Mononuclear cell (primary cell): ENCODE measurements around the gene DPP6. TPM values are rescaled to one million over a fixed set of nuclear protein-coding genes. Genes with fewer than 3 reads are reported as not detected.

Source experiments
- H3K27me3 ChIP-seq: 2 replicates; pipeline ENCODE4 v1.6.0; 2011; ENCODE audit warnings: low read length, control low read depth; ENCODE audit not compliant: insufficient read depth
- H3K4me1 ChIP-seq: 2 replicates; pipeline ENCODE4 v1.5.1; 2011; ENCODE audit warnings: mild to moderate bottlenecking, low read length, control low read depth; ENCODE audit not compliant: insufficient read depth
- H3K4me3 ChIP-seq: 2 replicates; pipeline ENCODE4 v1.5.1; 2011; ENCODE audit warnings: mild to moderate bottlenecking, low read length, moderate library complexity
- H3K9me3 ChIP-seq: 2 replicates; pipeline ENCODE4 v1.5.1; 2011; ENCODE audit warnings: low read depth, mild to moderate bottlenecking, control low read depth, low read length
- total RNA-seq: library from RNA; depleted of rRNA; stranded (reverse); fragments of >200 nt; gene quantifications from one replicate; pipeline ENCODE4 v1.2.3, GENCODE V29; 2012

DPP6 gene
- total RNA-seq, 1 donor = not detected

DNA sequence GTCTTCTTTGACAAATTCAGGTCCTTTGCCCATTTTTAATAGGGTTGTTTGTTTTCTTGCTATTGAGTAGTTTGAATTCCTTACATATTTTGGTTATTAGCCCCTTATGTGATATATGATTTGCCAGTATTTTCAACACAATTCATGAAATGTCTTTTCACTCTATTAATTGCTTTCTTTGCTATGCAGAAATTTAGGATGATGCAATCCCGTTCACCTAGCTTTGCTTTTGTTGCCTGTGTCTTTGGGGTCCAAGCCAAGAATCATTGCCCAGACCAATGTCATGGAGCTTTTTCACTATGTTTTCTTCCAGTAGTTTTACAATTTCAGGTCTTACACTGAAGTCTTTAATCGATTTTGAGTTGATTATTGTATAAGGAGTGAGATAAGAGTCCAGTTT lies 796.3 kb downstream of the DPP6 start:
- Histone ChIP-seq H3K9me3 (no peaks in the 10 kb centered on the region), H3K27me3 (peaks cover 3% of the 10 kb centered on the region), H3K4me1 (no peaks in the 10 kb centered on the region), H3K4me3 (no peak overlapping the region)

DNA sequence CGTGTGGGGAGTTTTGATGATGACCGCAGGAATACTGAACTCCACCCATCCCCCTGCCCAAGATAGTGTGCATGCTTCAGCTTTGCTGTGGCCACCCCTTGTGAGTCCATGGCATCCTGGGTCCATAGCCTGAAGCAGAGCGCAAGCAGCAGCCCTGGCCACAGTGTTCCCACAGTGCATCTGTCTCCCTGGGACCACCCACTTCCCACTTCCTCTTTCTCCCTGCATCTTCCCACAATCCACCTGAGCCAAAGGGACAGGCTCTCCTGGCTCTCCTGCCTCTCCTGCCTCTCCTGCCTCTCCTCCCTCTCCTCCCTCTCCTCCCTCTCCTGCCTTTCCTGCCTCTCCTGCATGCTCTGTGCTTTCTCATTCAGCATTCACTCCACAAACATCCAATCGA lies 800.0 kb downstream of the DPP6 start:
- Histone ChIP-seq H3K27me3 (peaks cover 3% of the 10 kb centered on the region), H3K9me3 (no peaks in the 10 kb centered on the region), H3K4me3 (no peak overlapping the region), H3K4me1 (no peaks in the 10 kb centered on the region)

DNA sequence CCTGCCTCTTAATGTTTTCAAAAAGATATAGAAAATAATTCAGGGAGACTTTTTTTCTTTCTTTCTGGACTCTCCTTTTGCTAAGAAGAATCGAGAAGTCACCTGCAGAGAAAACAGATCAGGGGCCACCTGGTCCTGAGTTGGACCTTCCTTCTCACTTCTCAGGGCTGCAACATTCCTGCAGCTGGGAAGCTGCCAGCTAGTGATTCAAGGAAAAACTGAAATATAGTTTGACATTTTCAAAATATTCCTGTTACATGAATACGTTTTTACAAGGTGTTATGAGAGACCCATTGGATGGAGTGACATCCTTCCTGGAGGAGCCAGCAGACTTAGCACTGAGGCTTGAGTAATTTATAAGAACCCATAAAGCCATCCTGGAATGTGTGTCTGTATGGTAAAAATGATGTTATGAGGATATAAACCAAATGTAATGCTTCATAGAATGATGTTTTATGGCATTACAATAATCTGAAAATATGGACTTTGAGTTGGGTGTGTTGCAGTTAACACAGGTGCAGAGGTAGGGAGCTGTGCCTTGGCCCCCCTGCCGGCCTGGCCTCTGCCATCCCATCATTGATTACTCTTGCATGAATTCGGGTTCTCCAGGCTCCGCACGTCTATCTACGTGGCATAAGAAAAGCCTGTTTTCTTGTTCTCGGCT lies 801.0 kb downstream of the DPP6 start:
- Histone ChIP-seq H3K9me3 (no peaks in the 10 kb centered on the region), H3K4me1 (no peaks in the 10 kb centered on the region), H3K4me3 (no peak overlapping the region), H3K27me3 (peaks cover 3% of the 10 kb centered on the region)

DNA sequence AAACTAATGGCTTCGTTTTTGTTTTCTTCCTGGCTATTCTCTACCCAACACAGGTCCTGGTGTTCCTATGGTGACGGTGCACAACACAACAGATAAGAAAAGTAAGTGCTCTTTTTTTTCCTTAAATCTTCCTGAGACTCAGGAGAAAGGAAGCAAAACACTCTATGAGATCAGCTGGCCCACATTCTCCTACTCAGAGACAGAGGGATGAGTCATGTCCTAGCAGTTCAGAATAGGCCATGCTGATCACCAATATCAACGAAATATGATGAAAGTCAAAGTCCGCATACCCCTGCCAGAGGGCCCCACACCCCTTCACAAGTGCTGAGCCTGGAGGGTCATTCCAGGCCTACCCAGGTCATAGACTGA lies 801.5 kb downstream of the DPP6 start:
- Histone ChIP-seq H3K4me3 (no peak overlapping the region), H3K27me3 (no peaks in the 10 kb centered on the region), H3K9me3 (no peaks in the 10 kb centered on the region), H3K4me1 (no peaks in the 10 kb centered on the region)

DNA sequence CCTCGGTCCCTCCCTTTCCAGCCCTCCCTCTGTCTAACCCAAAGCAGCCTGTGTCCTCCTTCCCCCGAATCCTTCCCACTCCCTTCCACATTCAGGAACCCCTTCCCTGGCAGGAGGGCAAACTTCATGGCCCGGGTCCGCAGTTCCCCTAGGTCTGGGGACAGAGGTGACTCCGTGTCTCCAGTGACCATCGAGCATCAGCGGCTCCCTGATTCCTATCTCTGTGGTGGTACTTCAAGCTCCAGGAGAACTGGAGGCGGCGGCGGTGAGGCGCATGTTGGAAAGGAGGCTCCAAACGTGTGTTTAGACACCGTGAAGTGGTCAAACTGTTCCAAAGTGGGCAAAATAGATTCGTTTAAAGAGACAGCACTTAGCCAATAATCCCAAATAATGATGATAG lies 802.6 kb downstream of the DPP6 start:
- no peak overlapping the region for H3K4me3 ChIP-seq
- no peaks in the 10 kb centered on the region for H3K4me1 ChIP-seq
- no peaks in the 10 kb centered on the region for H3K9me3 ChIP-seq
- no peaks in the 10 kb centered on the region for H3K27me3 ChIP-seq

DNA sequence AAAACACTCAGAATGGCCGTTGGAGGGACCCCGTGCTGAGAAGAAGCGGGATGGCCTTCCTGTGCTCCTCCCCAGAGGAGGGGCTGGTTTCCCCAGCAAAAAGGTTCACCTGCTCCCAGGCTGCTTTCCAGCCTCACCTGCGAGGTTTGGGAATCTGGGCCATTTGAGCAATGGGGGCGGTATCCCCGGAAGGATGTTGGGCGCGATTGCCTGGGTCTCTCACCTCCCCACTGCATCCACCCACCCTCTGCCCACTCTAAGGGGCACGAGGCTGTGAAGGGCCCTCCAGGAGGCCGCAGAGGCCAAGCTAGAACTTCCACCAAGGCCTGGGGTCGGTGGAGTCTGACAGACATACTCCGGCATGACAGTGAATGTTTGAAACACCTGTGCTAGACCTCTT lies 803.2 kb downstream of the DPP6 start:
- H3K27me3 ChIP-seq = no peaks in the 10 kb centered on the region

DNA sequence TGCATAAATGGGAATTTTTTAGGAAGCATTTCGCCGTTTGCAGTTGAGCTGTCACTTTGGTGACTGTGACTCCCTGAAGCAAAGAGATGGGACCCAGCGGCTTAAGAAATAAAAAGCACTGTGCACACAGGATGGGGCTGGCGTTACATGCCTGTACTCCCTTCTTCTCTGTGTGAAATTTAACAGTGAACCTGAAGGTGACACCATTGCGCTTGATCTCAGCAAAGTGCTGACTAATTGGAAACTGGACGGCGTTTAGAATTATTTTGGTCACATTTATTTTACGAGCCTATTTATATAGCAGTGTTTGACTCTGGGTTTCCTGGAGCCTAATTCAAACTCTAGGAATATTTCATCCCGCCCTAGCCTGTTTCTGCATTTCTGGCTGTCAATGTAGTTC lies 804.5 kb downstream of the DPP6 start:
- Histone ChIP-seq H3K4me3 (no peak overlapping the region), H3K27me3 (no peaks in the 10 kb centered on the region)

More for the DNA sequence above, 803.2 kb downstream of the DPP6 start:
- Histone ChIP-seq H3K4me3 (no peak overlapping the region), H3K4me1 (no peaks in the 10 kb centered on the region), H3K9me3 (no peaks in the 10 kb centered on the region)

DNA sequence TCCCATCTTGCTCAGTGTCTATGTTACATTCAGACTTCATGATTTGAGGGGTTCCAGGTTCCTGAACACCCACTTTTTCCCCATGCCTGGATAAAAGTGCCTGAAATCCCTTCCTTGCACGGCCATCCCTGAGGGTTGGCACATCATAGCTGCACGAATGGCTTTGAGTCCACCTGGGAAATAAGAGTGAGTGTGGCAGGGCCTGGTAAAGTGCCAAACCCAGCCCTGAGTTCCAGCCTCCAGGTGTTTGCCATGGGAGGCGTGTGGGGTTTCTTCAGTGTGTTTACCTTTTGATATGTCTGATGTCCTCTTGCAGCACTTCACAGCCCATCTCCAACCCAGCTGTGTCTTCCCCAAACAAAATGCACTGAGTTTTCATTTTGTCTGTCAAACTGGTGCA lies 805.0 kb downstream of the DPP6 start:
- Histone ChIP-seq H3K9me3 (no peaks in the 10 kb centered on the region), H3K4me3 (no peak overlapping the region), H3K27me3 (no peaks in the 10 kb centered on the region), H3K4me1 (no peaks in the 10 kb centered on the region)

More for the DNA sequence above, 804.5 kb downstream of the DPP6 start:
- H3K4me1 ChIP-seq = no peaks in the 10 kb centered on the region
- no peaks in the 10 kb centered on the region for H3K9me3 ChIP-seq

DNA sequence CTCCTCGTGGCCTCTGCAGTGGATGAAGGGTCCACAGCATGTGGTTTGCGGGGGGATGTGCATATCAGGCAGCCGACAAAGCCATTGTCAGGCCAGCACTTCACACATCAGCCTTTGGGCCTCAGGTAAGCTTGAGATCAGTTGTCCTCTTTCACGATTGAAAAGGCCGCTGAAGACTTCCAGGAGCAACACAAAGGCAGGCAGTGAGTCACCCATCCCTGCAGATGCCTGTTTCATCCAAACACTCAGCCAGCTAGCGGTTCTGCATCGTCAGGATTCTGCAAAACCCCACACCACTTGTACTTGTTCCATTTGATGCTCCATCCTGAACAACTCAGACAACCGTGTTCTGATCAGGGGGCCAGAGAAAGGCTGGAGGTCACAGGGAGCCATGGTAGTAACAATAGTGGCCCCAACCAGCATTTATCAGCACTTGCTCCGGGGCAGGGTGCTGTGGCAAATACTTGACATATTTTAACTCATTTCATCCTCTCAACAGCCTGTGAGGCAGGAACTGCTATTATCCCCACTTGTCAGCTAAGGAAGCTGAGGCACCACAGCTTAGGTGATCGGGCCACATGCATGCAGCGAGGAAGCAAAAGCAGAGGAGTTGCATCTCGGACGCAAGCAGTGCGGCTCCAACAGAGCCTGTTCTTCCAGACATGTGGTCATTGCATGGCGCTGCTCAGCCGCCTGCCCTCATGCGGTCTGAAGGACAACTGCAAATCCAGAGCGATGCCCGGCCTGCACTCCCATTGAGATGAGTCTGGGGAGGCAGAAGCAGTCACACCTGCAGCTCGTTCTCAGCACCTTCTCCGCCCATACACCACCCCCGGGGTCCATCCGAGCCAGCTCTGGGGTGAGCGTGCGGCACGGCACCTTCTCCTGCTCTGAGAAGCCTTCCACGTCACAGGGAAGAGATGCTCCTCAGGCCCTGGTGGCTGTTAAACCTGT lies 805.8 kb downstream of the DPP6 start:
- Histone ChIP-seq H3K4me1 (no peaks in the 10 kb centered on the region), H3K9me3 (no peaks in the 10 kb centered on the region), H3K4me3 (no peak overlapping the region), H3K27me3 (no peaks in the 10 kb centered on the region)

DNA sequence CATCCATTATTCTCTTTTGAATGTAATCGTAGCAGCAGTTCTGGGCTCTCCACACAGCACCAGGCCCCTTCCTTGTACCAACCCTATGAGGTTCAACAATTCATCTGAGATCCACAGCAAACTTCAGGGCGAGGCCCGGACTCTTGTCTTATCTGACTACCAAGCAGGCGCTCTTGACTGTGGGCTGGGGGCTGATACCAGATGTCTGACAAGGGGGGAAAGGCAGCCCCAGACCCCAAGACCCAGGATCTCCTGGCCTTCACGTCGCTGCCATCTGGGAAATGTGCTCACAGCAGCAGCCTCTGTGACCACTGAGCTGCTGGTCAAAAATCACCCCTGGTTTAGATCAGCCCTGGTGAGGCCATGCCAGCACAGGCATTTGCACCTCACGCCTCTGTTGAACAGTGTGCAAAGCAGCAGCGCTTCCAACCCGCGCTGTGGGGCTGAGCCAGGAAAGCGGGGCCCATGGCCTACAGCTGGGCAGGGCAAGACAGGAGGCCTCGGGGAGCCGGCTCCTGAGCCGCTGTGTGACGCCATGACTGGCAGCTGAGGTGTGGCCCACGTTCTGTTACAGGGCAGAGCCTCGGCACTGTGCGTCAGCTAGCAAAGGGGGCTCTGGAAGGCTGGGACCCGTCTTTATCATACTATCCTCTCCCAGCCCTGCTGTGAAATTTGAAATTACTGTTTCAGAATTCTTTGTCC lies 806.8 kb downstream of the DPP6 start:
- Histone ChIP-seq H3K4me1 (no peaks in the 10 kb centered on the region), H3K4me3 (no peak overlapping the region), H3K27me3 (no peaks in the 10 kb centered on the region), H3K9me3 (no peaks in the 10 kb centered on the region)

DNA sequence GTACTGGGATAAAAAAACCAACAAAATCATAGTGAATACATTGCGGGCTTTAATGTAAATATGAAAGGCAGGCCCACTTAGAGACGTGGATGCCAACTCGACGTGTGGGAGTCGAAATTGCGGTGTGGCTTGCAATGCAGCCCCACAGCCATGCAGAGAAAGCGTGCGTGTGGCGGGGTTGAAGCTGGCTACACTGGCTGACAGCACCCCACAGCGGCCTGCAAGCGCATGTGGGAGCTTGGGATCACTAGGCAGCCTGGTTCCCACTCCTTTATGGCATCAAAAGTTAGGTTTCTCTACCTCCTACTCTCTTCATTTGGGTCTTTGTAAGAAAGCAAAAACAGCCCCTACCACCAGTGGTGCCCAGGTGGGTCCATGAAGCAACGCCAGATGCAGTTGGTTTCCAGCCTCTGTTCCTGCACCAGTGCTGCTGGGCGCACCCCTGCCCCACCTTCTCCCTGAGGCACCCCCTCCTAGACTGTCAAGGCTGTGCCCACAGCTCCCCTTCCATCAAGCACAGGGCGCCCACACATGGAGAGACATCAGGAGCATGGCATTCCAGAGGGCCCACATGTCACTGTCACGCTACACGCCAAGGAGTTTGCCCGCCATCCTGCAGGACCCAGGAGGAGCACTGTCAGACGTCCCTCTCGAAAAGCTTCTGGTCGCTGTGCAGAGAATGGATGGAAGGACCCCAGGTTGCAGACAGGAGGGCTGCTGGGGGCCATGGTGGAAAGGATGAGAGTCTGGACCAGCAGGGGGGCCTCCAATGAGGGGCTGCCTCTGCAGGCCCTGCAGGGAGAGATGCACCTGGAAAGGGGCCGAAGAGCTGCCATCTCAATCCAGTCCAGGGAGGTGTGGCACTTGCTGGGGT lies 807.8 kb downstream of the DPP6 start:
- no peak overlapping the region for H3K4me3 ChIP-seq
- no peaks in the 10 kb centered on the region for H3K9me3 ChIP-seq
- H3K27me3 ChIP-seq = no peaks in the 10 kb centered on the region
- no peaks in the 10 kb centered on the region for H3K4me1 ChIP-seq

DNA sequence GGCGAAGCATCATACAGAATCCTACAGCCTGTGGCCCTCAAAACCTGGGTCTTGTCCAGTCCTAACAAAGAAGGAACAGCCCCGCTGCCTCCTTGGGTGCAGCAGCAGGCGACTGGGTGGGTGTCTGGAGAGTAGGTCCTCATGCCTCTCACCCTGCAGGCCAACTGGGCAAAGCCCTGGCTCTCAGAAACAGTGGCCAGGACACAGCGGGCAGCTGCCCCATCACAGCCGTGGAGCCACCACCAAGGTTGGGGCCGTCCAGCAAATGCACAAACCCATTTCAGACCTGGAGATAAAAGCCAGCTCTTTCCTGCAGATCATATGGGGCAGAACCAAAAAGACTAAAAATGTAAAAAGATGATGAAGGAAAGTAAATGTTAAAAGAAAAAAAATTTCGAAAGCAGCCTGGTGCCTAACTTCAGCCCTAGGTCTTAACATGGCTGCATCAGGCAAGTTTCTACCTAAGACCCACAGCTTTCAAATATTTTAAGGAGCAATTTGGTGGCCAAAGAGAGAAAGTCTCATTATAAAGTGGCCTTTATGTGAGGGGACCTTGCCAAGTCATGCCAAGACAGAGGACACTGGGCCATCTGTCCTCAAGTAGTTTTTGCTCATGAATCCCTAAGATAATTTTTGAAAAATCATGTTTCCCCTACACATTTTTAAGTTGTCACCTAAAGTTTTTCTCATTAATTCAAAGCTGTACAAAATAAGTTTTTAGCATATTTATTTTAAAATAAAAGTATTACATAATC lies 808.6 kb downstream of the DPP6 start:
- Histone ChIP-seq H3K9me3 (no peaks in the 10 kb centered on the region), H3K4me3 (no peak overlapping the region), H3K4me1 (no peaks in the 10 kb centered on the region), H3K27me3 (no peaks in the 10 kb centered on the region)

DNA sequence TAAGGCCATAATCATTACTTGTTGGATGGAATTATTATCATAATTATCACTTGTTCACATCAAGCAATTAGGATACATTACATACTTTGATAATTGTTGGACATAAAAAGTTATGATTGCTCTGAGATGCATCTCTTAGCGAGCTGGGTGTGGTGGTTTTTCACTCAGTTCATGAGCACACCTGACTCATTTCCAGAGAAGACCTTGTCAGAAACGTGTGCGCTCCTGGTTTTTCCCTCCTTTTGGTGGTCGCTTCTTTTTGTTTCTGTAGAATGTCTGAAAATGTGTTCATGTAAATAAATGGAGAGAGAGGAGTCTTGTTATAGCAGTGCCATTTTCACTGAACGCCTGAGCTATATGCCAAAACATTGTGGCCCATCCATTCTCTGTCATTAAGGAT lies 809.4 kb downstream of the DPP6 start:
- no peak overlapping the region for H3K4me3 ChIP-seq
- no peaks in the 10 kb centered on the region for H3K4me1 ChIP-seq
- no peaks in the 10 kb centered on the region for H3K9me3 ChIP-seq
- no peaks in the 10 kb centered on the region for H3K27me3 ChIP-seq
